Spinal cord (tissue), 10 donors: ENCODE data around the gene ZNF620. TPM values are rescaled to one million over a fixed set of nuclear protein-coding genes. Genes with fewer than 3 reads are reported as not detected.
"Not testable (repeated sequence)": the region's sequence is repeated elsewhere in the genome, so short reads cannot be mapped to it uniquely, and the experiment has no call there.

Experiments
- DNase-seq, 6 donors: peaks; one replicate each; pipeline versions ENCODE4 v3.0.0 to v3.0.0-alpha.2; 2013 to 2015; ENCODE audit warnings: low spot score in 6 of 6, low read depth in 4 of 6
- H3K27ac ChIP-seq: one replicate; pipeline ENCODE4 v1.5.1; 2013; ENCODE audit warnings: low read depth, low read length, control low read depth
- H3K27me3 ChIP-seq: one replicate; pipeline ENCODE4 v1.6.1; 2013; ENCODE audit warnings: low read length; ENCODE audit not compliant: control insufficient read depth, insufficient read depth
- H3K36me3 ChIP-seq: one replicate; pipeline ENCODE4 v1.6.1; 2013; ENCODE audit warnings: low read length; ENCODE audit not compliant: control insufficient read depth, insufficient read depth
- H3K4me1 ChIP-seq: one replicate; pipeline ENCODE4 v1.6.1; 2013; ENCODE audit warnings: low read length; ENCODE audit not compliant: control insufficient read depth, insufficient read depth
- H3K4me3 ChIP-seq: one replicate; pipeline ENCODE4 v1.5.1; 2013; ENCODE audit warnings: low read depth, low read length, control low read depth
- H3K9me3 ChIP-seq: one replicate; pipeline ENCODE4 v1.6.1; 2013; ENCODE audit warnings: low read length; ENCODE audit not compliant: control insufficient read depth, insufficient read depth
- WGBS: methylation state at CpG from one replicate; pipeline ENCODE4 v1.1.5; 2013; ENCODE audit warnings: missing lambda C conversion rate; ENCODE audit not compliant: insufficient coverage; 5-methylcytosine and 5-hydroxymethylcytosine counted together
- polyA plus RNA-seq, 2 donors: library from polyadenylated mRNA; unstranded; fragments of 120-200 nt; gene quantifications; one replicate each; pipeline ENCODE4 v1.2.1, GENCODE V29; 2013; ENCODE audit not compliant: insufficient read length in 2 of 2
- total RNA-seq, 2 donors: library from RNA; depleted of rRNA in 1 of 2; stranded (reverse); fragments of 120-200 nt in 1 of 2; fragments of >200 nt in 1 of 2; gene quantifications; one replicate each; pipeline versions ENCODE4 v1.2.3 to v1.2.4, GENCODE V29; 2013 to 2014
- donor health status: healthy.

The ZNF620 gene
- total and polyA plus RNA-seq, 4 donors: 7.9 to 10.5 (median 8.7) TPM

DNA sequence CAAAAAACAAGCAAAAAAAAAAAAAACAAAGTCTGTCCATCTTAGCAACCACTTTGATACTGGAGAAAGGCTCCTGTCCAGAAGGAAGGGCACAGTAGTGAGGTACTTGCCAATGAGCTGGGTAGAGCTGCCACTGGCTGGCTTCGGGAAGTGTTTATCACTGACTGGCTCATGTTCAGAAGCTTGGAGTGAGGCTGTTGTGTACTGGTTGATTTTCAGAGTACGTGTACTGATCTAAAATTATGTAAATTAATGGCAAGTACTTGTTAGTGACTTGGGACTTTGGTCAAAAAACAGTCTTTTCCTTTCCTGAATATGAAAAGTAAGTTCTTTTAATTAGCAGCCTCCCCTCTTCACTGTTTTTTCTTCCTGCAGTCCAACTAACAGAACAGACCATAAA is 17.9 kb downstream of the ZNF620 start:
- peak in 3 of 6 donors; percentile 4 to 50 (median 33) for DNase-seq
- 33% methylated on average over 1 of the region's 2 CpGs for WGBS
- Histone ChIP-seq H3K27me3 (no peaks in the 10 kb centered on the region), H3K4me3 (no peak overlapping the region), H3K27ac (no peak overlapping the region), H3K9me3 (no peaks in the 10 kb centered on the region), H3K36me3 (peaks cover 3% of the 10 kb centered on the region), H3K4me1 (peaks cover 14% of the 10 kb centered on the region)

DNA sequence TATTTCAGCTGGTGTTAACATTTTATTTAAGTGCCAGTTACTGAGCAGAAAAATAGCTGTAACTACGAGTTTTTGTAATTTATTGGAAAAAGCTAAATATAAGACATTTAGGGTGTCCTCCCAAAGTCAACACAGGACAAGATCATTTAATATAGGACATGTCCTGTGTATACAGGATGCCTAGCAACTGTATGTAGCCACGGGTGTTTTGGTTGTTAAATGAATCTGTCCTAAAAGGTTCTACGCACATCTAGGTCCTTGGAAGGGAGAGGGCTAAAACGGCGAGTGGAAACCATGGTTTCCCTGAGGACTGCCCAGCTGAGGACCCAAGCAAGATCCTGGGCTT is 18.4 kb downstream of the ZNF620 start:
- WGBS: 11% methylated on average over 4 of the region's 5 CpGs
- DNase-seq: peak in 1 of 6 donors; percentile 4
- H3K36me3 ChIP-seq: peaks cover 6% of the 10 kb centered on the region
- H3K9me3 ChIP-seq: no peaks in the 10 kb centered on the region
- H3K4me3 ChIP-seq: peak overlapping the region; percentile 94
- no peaks in the 10 kb centered on the region for H3K27me3 ChIP-seq
- peaks cover 18% of the 10 kb centered on the region for H3K4me1 ChIP-seq
- H3K27ac ChIP-seq: peak overlapping the region; percentile 78

DNA sequence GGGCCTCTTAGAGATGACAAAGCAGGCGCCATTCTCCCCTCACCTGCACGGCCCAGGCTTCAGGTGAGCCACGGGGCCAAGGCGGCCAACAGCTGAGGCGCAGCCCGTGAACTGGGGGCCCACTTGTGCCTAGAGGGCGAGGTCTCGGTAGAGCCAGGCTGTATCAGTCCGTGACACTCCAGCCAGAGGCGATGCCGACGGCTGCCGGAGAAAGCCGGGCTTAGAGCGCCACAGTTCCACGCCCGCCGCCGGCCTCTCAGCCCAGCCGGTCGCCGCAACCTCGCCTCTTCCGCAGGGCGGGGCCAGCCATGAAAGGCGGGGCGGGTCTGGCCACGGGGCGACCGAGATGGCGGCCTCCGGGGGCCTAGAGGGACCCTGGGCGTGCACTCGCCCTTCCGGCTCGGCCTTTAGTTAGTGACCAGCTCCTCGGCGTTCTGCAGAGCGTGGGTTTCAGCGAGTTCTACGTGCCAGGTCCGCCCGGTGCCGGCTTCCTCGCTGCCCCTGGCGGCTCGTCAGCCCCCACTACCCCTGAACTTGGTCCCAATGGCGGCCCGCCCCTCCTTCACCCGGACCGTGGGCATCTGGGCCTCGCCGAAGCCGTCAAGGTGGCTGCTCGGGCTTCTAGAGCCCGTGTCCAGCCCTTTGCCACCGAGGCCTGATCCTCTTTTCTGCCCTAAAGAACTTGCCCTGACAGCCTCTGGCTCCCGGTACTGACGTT is 18.9 kb downstream of the ZNF620 start, which contains the start of gene ZNF621:
Gene ZNF621 (plus strand): TSS at position 393 of the 718 bp plus-strand sequence. CDS start 881 bp downstream, outside the sequence.
- H3K36me3 ChIP-seq: peaks cover 10% of the 10 kb centered on the region
- H3K27ac ChIP-seq: peak within 1 kb of the TSS; percentile 82
- WGBS: under 1% methylated on average over 57 of the region's 59 CpGs
- peaks cover 19% of the 10 kb centered on the region for H3K4me1 ChIP-seq
- no peaks in the 10 kb centered on the region for H3K27me3 ChIP-seq
- H3K9me3 ChIP-seq: no peaks in the 10 kb centered on the region
- peak within 1 kb of the TSS; percentile 94 for H3K4me3 ChIP-seq
- DNase-seq: peak in 5 of 6 donors; percentile 51 to 93 (median 74)

DNA sequence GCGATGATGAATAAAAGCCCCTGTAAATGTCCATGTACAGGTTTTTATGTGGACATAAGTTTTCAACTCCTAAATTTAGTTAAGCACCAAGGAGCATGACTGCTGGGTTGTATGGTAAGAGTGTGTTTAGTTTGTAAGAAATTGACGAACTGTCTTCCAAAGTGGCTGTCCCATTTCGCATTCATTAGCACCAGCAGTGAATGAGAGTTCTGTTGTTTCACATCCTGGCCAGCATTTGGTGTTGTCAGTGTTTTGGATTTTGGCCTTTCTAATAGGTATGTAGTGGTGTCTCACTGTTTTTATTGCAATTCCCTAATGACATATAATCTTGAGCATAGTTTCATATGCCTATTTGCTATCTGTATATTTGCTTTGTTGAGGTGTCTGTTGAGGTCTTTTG is 22.6 kb downstream of the ZNF620 start:
- no CpG with 5 or more reads among the region's 3 CpGs for WGBS
- Histone ChIP-seq H3K9me3 (no peaks in the 10 kb centered on the region), H3K4me3 (no peak overlapping the region), H3K4me1 (peaks cover 19% of the 10 kb centered on the region), H3K36me3 (peaks cover 34% of the 10 kb centered on the region), H3K27ac (no peak overlapping the region), H3K27me3 (no peaks in the 10 kb centered on the region)
- DNase-seq: no peak

DNA sequence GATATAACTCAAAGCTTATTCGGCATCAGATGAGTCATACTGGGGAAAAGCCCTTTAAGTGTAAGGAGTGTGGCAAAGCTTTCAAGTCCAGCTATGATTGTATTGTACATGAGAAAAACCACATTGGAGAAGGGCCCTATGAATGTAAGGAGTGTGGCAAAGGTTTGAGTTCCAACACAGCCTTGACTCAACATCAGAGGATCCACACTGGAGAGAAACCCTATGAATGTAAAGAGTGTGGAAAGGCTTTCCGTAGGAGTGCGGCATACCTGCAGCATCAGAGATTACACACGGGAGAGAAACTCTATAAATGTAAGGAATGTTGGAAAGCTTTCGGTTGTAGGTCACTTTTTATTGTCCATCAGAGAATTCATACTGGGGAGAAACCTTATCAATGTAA is 26.4 kb downstream of the ZNF620 start:
- peaks cover 4% of the 10 kb centered on the region for H3K4me1 ChIP-seq
- DNase-seq: no peak
- H3K4me3 ChIP-seq: no peak overlapping the region
- H3K9me3 ChIP-seq: no peaks in the 10 kb centered on the region
- no peaks in the 10 kb centered on the region for H3K27me3 ChIP-seq
- H3K36me3 ChIP-seq: peaks cover 39% of the 10 kb centered on the region
- WGBS: 92% methylated on average over 4 of the region's 5 CpGs
- H3K27ac ChIP-seq: no peak overlapping the region

DNA sequence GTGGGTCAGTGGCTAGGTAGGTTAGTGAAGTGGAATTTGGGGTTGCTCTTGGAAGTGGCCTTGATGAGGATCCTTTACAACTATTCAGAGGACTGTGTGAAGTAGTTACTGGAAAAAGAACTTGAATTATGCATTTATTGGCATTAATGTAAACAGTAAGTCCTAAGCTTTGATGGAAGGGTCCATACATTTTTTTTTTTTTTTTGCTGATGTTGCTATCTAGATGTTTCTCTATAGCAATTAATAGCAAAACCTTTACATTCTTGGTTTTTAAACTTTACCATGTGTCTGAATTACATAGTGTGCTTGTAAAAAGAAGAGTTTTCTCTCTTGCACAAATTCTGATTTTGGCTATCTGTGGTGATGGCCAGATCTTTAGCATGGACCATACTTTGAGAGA is 28.4 kb downstream of the ZNF620 start:
- Histone ChIP-seq H3K4me1 (peaks cover under 1% of the 10 kb centered on the region), H3K27ac (no peak overlapping the region), H3K27me3 (no peaks in the 10 kb centered on the region), H3K9me3 (peaks cover 4% of the 10 kb centered on the region), H3K4me3 (no peak overlapping the region), H3K36me3 (peaks cover 36% of the 10 kb centered on the region)
- no peak for DNase-seq

DNA sequence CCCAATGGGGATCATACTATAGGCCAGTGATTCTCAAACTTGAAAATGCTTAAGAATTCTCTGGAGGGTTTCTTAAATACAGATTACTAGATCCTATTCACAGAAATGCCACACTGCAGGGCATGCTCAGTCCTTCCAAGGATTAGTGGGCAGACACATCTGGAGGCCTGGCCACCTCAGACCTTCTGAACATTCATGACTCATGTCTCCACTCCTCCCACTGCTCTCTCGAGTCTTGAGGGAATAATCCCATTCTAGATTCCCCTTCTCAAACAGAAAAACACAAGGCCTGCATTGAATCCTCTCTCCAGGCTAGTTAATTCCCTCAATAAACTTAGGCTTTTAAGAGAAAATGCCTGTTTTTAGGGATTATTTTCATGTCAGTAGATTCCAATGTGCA is 41.0 kb downstream of the ZNF620 start:
- 40% methylated on average over 1 of the region's 1 CpG for WGBS

DNA sequence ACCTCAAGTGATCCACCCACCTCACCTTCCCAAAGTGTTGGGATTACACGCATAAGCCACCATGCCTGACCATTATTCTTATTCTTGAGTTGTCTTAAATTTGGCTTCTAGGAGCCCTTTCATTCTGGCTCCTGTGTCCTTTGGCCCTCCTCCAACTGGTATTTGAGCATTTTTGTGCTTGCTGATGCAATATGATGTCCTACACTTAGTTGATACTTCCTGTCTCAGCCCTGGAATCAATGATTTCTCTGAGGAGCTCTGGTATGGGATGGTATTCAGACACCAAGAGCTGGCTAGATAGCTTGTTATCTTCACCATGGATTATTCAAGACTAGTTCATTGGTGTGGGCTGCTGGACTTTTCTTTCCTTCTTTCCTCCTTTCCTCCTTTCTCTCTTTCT is 44.3 kb downstream of the ZNF620 start:
- no peaks in the 10 kb centered on the region for H3K9me3 ChIP-seq
- WGBS: no CpG with 5 or more reads among the region's 1 CpG

More for the DNA sequence above, 41.0 kb downstream of the ZNF620 start:
- H3K27ac ChIP-seq: no peak overlapping the region
- no peaks in the 10 kb centered on the region for H3K9me3 ChIP-seq
- H3K4me3 ChIP-seq: no peak overlapping the region
- no peaks in the 10 kb centered on the region for H3K27me3 ChIP-seq
- DNase-seq: no peak
- H3K36me3 ChIP-seq: no peaks in the 10 kb centered on the region
- no peaks in the 10 kb centered on the region for H3K4me1 ChIP-seq

DNA sequence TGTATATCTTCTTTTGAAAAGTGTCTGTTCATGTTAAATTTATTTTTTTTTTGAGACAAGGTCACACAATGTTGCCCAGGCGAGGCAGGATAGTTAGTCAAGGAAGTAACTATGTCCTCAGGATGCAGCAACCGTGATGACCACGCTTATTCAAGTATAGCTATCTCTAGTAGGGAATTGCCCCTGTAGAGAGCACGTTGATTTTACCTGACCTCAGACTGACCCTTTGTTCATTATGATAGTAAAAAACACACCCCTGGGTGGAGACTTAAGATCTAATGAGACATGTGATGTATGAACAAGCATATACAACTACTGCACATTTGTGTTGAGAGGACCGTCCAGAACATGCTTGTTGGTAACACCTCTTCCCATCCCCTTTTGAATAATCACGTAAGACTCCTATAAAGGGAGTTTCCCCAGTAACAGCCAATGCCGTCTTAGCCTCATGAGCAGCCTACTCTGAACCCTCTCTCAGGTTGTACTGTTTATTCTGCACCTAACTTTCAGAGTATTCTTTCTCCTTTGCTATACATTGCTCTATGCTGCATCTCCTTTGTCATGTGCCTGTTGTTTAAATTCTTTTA is 51.8 kb downstream of the ZNF620 start:
- Histone ChIP-seq H3K4me1 (no peaks in the 10 kb centered on the region), H3K27me3 (no peaks in the 10 kb centered on the region), H3K4me3 (no peak overlapping the region), H3K27ac (no peak overlapping the region), H3K36me3 (no peaks in the 10 kb centered on the region), H3K9me3 (no peaks in the 10 kb centered on the region)
- DNase-seq: no peak
- WGBS: 83% methylated on average over 3 of the region's 7 CpGs

More for the DNA sequence above, 44.3 kb downstream of the ZNF620 start:
- Histone ChIP-seq H3K4me3 (no peak overlapping the region), H3K27ac (no peak overlapping the region), H3K27me3 (no peaks in the 10 kb centered on the region), H3K4me1 (no peaks in the 10 kb centered on the region), H3K36me3 (no peaks in the 10 kb centered on the region)
- DNase-seq: no peak

DNA sequence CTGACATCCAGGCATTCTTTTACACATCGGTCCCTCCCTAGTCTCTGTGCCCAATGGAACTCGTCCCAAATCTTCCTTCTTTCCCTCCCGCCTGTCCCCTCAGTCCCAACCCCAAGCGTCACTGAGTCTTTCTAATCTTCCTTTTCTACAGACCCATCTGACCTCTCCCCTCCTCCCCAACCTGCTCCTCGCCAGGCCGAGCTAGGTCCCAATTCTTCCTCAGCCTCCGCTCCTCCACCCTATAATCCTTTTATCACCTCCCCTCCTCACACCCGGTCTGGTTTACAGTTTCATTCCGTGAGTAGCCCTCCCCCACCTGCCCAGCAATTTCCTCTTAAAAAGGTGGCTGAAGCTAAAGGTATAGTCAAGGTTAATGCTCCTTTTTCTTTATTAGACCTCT is 56.6 kb downstream of the ZNF620 start:
- not testable (repeated sequence) for H3K36me3 ChIP-seq, H3K4me1 ChIP-seq, H3K27me3 ChIP-seq, H3K4me3 ChIP-seq, H3K27ac ChIP-seq, DNase-seq, H3K9me3 ChIP-seq
- WGBS: 89% methylated on average over 7 of the region's 9 CpGs
